ENCODE measurements around the gene RPL10.
A peak's percentile ranks its signal among the peaks of the same experiment; 100 is the strongest.

RPL10 gene

GRCh38 chrX:154420402-154420756 lies 22.2 kb downstream of the RPL10 start:
- H3K4me3 ChIP-seq (ENCODE audit: low read depth, low read length) = no peak overlapping the region
- ChIA-PET CTCF (interaction anchor here (0.8 kb wide), 1 partner anchor 9 kb away, joined by 3 read pairs; no protein-coding TSS in a partner anchor), POLR2A (no interaction called here)
- no peak for TF ChIP-seq CTCF (IDR thresholded peaks at IDR 0.05; ENCODE audit: insufficient read depth, low read length, missing control alignments)
- DNase-seq (ENCODE audit: low read depth, low spot score) = no peak

- ChIA-PET POLR2A (no interaction called here), CTCF (interaction anchor here (1.0 kb wide), 1 partner anchor 18 kb away, joined by 3 read pairs; no protein-coding TSS in a partner anchor)
- DNase-seq (ENCODE audit: low read depth, low spot score) = no peak
- no peak overlapping the region for H3K4me3 ChIP-seq (ENCODE audit: low read depth, low read length)
- no peak for TF ChIP-seq CTCF (IDR thresholded peaks at IDR 0.05; ENCODE audit: insufficient read depth, low read length, missing control alignments)
These were observed 29.0 kb downstream of the RPL10 start for GRCh38 chrX:154426916-154427770.

GRCh38 chrX:154428176-154429171 lies 30.3 kb downstream of the RPL10 start, which contains the start of gene ATP6AP1:
TSS of gene ATP6AP1 (plus strand) at chrX:154428677. CDS start at chrX:154428693, 16 bp downstream.
- POLR2A ChIA-PET = interaction anchor here (0.8 kb wide), 1 partner anchor 31 kb away, joined by 5 read pairs; the partner anchor contains the start of gene RPL10
- CTCF ChIA-PET = interaction anchor here (0.7 to 1.2 kb wide), 4 partner anchors 18 to 108 kb away, joined by 3 read pairs; no protein-coding TSS in a partner anchor
- peak; percentile 41 for DNase-seq (ENCODE audit: low read depth, low spot score)

GRCh38 chrX:154429711-154430110 lies 31.5 kb downstream of the RPL10 start:
- CTCF ChIA-PET = interaction anchor here (0.9 to 1.2 kb wide), 3 partner anchors 20 to 103 kb away, joined by 3 read pairs; no protein-coding TSS in a partner anchor
- no peak for DNase-seq (ENCODE audit: low read depth, low spot score)
- POLR2A ChIA-PET = no interaction called here
- no peak for TF ChIP-seq CTCF (IDR thresholded peaks at IDR 0.05; ENCODE audit: insufficient read depth, low read length, missing control alignments)
- peak overlapping the region; percentile 68 for H3K4me3 ChIP-seq (ENCODE audit: low read depth, low read length)

More at GRCh38 chrX:154428176-154429171, 30.3 kb downstream of the RPL10 start, which contains the start of gene ATP6AP1:
- TF ChIP-seq CTCF (IDR thresholded peaks at IDR 0.05; ENCODE audit: insufficient read depth, low read length, missing control alignments) = no peak
- peak within 1 kb of the TSS; percentile 68 for H3K4me3 ChIP-seq (ENCODE audit: low read depth, low read length)

GRCh38 chrX:154430479-154430878 lies 32.3 kb downstream of the RPL10 start:
- H3K4me3 ChIP-seq (ENCODE audit: low read depth, low read length) = no peak overlapping the region
- no peak for DNase-seq (ENCODE audit: low read depth, low spot score)
- POLR2A ChIA-PET = interaction anchor here (1.2 kb wide), 1 partner anchor 60 kb away, joined by 4 read pairs; the partner anchor contains the start of gene SLC10A3
- no peak for TF ChIP-seq CTCF (IDR thresholded peaks at IDR 0.05; ENCODE audit: insufficient read depth, low read length, missing control alignments)
- CTCF ChIA-PET = interaction anchor here (1.2 kb wide), 1 partner anchor 22 kb away, joined by 3 read pairs; no protein-coding TSS in a partner anchor
